ENCODE data around the gene SEMA5A. TPM values are rescaled to one million over a fixed set of nuclear protein-coding genes. Genes with fewer than 3 reads are reported as not detected.

The SEMA5A gene
- total and polyA plus RNA-seq, 2 of the 13 experiments (the other 11 are each of a cell fraction or from before 2014, with no cell fraction given): 0.01 TPM; not detected in 1

DNA sequence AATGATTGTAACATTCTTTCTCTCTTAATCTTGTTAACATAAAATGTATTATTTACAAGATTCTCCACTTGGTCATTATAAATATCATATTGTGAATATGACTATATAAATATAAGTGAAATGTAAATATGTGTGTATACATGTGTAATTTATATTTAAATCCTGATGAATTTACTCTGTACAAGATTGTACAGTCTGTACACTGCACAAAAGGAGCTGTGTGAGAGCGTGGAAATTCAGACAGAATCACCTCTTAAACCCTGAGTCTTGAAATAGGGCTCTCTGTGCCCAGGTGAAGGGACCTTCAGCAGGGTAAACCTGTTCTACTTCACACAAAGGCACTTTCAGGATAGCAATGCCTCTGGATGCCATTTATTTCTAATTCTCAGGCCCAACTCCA lies 456.0 kb downstream of the SEMA5A start (continued):
- TF ChIP-seq FOXO1 (CRISPR knock-in tag; IDR thresholded peaks at IDR 0.05): no peak
- no peak for TF ChIP-seq ZNF552 (CRISPR knock-in tag; IDR thresholded peaks at IDR 0.05; ENCODE audit: borderline replicate concordance)
- no peak for TF ChIP-seq TRIM24 (CRISPR knock-in tag; IDR thresholded peaks at IDR 0.05)
- TF ChIP-seq, protein P1, sequence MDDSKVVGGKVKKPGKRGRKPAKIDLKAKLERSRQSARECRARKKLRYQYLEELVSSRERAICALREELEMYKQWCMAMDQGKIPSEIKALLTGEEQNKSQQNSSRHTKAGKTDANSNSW (CRISPR knock-in tag; IDR thresholded peaks at IDR 0.05; ENCODE audit: borderline replicate concordance): no peak
- no peak for TF ChIP-seq SOX5 (CRISPR knock-in tag; IDR thresholded peaks at IDR 0.05; ENCODE audit: borderline replicate concordance)
- TF ChIP-seq ZNF558 (CRISPR knock-in tag; IDR thresholded peaks at IDR 0.05; ENCODE audit: borderline replicate concordance): no peak
- TF ChIP-seq, protein P2, sequence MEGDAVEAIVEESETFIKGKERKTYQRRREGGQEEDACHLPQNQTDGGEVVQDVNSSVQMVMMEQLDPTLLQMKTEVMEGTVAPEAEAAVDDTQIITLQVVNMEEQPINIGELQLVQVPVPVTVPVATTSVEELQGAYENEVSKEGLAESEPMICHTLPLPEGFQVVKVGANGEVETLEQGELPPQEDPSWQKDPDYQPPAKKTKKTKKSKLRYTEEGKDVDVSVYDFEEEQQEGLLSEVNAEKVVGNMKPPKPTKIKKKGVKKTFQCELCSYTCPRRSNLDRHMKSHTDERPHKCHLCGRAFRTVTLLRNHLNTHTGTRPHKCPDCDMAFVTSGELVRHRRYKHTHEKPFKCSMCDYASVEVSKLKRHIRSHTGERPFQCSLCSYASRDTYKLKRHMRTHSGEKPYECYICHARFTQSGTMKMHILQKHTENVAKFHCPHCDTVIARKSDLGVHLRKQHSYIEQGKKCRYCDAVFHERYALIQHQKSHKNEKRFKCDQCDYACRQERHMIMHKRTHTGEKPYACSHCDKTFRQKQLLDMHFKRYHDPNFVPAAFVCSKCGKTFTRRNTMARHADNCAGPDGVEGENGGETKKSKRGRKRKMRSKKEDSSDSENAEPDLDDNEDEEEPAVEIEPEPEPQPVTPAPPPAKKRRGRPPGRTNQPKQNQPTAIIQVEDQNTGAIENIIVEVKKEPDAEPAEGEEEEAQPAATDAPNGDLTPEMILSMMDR (CRISPR knock-in tag; IDR thresholded peaks at IDR 0.05): no peak
- TF ChIP-seq YY1 (IDR thresholded peaks at IDR 0.05; ENCODE audit: insufficient read depth, insufficient replicate concordance, low read depth, low read length): no peak
- TF ChIP-seq XRCC5 (optimal IDR thresholded peaks at IDR 0.05; ENCODE audit: low read length): no peak

DNA sequence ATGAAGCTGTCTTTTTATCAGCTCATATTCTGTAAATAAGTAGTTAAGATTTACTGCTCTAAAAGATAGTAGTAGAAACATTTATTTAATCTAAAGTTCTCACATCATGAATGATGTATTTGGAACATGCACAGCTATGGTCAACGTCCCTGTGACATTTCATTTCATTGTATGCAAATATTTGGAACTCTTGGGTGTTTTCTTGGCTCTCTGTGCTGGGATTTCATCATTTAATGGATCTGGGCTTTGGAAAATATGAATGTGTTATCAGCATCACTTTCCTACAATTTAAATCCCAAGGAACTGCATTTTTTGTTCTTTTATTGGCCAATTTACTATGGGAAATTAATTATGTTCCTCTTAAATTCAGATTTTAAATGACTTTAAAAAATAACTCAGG lies 462.9 kb downstream of the SEMA5A start:
- H3K9ac ChIP-seq (ENCODE audit: insufficient read depth, low read depth, low read length): no peak overlapping the region
- intact Hi-C loops (cut with micrococcal nuclease; ENCODE audit: unreplicated experiment): no loop called here
- no peak overlapping the region for H2AFZ ChIP-seq (ENCODE audit: low read length)
- H3K79me2 ChIP-seq (ENCODE audit: insufficient read depth, low read length): no peaks in the 10 kb centered on the region
- H3K27me3 ChIP-seq (ENCODE audit: control insufficient read depth in 1 of 2, insufficient read depth in 2 of 2, low read length in 2 of 2): no peaks in the 10 kb centered on the region
- FAIRE-seq: no peak
- ChIA-PET POLR2A (no interaction called here), CTCF (ENCODE audit: low intra/inter-chr PET ratio, low total read pairs) (no interaction called here)
- H3K27ac ChIP-seq (ENCODE audit: extremely low read length, insufficient read depth, low read length): no peak overlapping the region
- H3K4me3 ChIP-seq (replicated peaks in 1 of 3; ENCODE audit: insufficient read depth in 1 of 3, low read depth in 2 of 3, low read length in 3 of 3): no peak overlapping the region
- no peaks in the 10 kb centered on the region for H4K20me1 ChIP-seq (ENCODE audit: insufficient read depth, low read length)
- H3K36me3 ChIP-seq (replicated peaks in 1 of 2; ENCODE audit: control insufficient read depth in 1 of 2, insufficient read depth in 2 of 2, low read length in 2 of 2): no peaks in the 10 kb centered on the region
- H3K4me2 ChIP-seq (ENCODE audit: low read depth, low read length): no peak overlapping the region
- DNase-seq (ENCODE audit: low spot score): no peak
- in situ Hi-C loops (cut with HindIII; ENCODE audit: extremely low pct_ligation_motif_present, low pct_unique_long_range_greater_than_20kb): no loop called here
- H3K4me1 ChIP-seq (ENCODE audit: insufficient read depth, low read length): no peaks in the 10 kb centered on the region
- WGBS (ENCODE audit: low lambda C conversion rate): 0% methylated on average over 1 of the region's 1 CpG
- BruUV-seq (replicated peaks): no TSS peak
- peaks cover 80% of the 10 kb centered on the region for H3K9me3 ChIP-seq (ENCODE audit: low read length)
- no peak for ATAC-seq
- TF ChIP-seq HIVEP1 (CRISPR knock-in tag; IDR thresholded peaks at IDR 0.05) (no peak), SIX1 (CRISPR knock-in tag; IDR thresholded peaks at IDR 0.05; ENCODE audit: borderline replicate concordance) (no peak), ZSCAN25 (CRISPR knock-in tag; IDR thresholded peaks at IDR 0.05) (no peak), ZNF577 (CRISPR knock-in tag; IDR thresholded peaks at IDR 0.05; ENCODE audit: borderline replicate concordance, low read depth) (no peak), CAMTA2 (CRISPR knock-in tag; IDR thresholded peaks at IDR 0.05; ENCODE audit: borderline replicate concordance) (no peak), PITX1 (CRISPR knock-in tag; IDR thresholded peaks at IDR 0.05) (no peak)
- TF ChIP-seq, protein P3, sequence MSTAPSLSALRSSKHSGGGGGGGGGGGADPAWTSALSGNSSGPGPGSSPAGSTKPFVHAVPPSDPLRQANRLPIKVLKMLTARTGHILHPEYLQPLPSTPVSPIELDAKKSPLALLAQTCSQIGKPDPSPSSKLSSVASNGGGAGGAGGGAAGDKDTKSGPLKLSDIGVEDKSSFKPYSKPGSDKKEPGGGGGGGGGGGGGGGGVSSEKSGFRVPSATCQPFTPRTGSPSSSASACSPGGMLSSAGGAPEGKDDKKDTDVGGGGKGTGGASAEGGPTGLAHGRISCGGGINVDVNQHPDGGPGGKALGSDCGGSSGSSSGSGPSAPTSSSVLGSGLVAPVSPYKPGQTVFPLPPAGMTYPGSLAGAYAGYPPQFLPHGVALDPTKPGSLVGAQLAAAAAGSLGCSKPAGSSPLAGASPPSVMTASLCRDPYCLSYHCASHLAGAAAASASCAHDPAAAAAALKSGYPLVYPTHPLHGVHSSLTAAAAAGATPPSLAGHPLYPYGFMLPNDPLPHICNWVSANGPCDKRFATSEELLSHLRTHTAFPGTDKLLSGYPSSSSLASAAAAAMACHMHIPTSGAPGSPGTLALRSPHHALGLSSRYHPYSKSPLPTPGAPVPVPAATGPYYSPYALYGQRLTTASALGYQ (CRISPR knock-in tag; IDR thresholded peaks at IDR 0.05): no peak
- TF ChIP-seq, protein P4, sequence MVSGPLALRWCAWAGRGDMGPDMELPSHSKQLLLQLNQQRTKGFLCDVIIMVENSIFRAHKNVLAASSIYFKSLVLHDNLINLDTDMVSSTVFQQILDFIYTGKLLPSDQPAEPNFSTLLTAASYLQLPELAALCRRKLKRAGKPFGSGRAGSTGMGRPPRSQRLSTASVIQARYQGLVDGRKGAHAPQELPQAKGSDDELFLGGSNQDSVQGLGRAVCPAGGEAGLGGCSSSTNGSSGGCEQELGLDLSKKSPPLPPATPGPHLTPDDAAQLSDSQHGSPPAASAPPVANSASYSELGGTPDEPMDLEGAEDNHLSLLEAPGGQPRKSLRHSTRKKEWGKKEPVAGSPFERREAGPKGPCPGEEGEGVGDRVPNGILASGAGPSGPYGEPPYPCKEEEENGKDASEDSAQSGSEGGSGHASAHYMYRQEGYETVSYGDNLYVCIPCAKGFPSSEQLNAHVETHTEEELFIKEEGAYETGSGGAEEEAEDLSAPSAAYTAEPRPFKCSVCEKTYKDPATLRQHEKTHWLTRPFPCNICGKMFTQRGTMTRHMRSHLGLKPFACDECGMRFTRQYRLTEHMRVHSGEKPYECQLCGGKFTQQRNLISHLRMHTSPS (CRISPR knock-in tag; IDR thresholded peaks at IDR 0.05; ENCODE audit: low read depth): no peak
- TF ChIP-seq, protein P5, sequence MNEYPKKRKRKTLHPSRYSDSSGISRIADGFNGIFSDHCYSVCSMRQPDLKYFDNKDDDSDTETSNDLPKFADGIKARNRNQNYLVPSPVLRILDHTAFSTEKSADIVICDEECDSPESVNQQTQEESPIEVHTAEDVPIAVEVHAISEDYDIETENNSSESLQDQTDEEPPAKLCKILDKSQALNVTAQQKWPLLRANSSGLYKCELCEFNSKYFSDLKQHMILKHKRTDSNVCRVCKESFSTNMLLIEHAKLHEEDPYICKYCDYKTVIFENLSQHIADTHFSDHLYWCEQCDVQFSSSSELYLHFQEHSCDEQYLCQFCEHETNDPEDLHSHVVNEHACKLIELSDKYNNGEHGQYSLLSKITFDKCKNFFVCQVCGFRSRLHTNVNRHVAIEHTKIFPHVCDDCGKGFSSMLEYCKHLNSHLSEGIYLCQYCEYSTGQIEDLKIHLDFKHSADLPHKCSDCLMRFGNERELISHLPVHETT (CRISPR knock-in tag; conservative IDR thresholded peaks at IDR 0.05): no peak
